ENCODE measurements around the gene KCNJ15. TPM values are rescaled to one million over a fixed set of nuclear protein-coding genes. Genes with fewer than 3 reads are reported as not detected.

The KCNJ15 gene
- total RNA-seq, 1 donor from 2014 or later = 3.9 TPM

- no peak overlapping the region for H3K27ac Mint-ChIP-seq
- no peak for DNase-seq (ENCODE audit: extremely low spot score, unreplicated experiment)
- no peaks in the 10 kb centered on the region for H3K9me3 Mint-ChIP-seq
- no peaks in the 10 kb centered on the region for H3K4me1 Mint-ChIP-seq (ENCODE audit: unreplicated experiment)
- H3K4me3 Mint-ChIP-seq = no peak overlapping the region
- no peaks in the 10 kb centered on the region for H3K36me3 Mint-ChIP-seq
- peaks cover 11% of the 10 kb centered on the region for H3K27me3 Mint-ChIP-seq
- TF ChIP-seq CTCF (conservative IDR thresholded peaks at IDR 0.05) = no peak
Observed at GRCh38 chr21:38334866-38335265, 78.1 kb downstream of the KCNJ15 start.

- H3K27ac Mint-ChIP-seq = no peak overlapping the region
- no peak for DNase-seq (ENCODE audit: extremely low spot score, unreplicated experiment)
- H3K9me3 Mint-ChIP-seq = no peaks in the 10 kb centered on the region
- no peak for TF ChIP-seq CTCF (conservative IDR thresholded peaks at IDR 0.05)
- no peaks in the 10 kb centered on the region for H3K4me1 Mint-ChIP-seq (ENCODE audit: unreplicated experiment)
- no peak overlapping the region for H3K4me3 Mint-ChIP-seq
- H3K27me3 Mint-ChIP-seq = peaks cover 7% of the 10 kb centered on the region
- no peaks in the 10 kb centered on the region for H3K36me3 Mint-ChIP-seq
Observed at GRCh38 chr21:38337793-38338192, 81.0 kb downstream of the KCNJ15 start.

GRCh38 chr21:38340131-38340530 is 83.3 kb downstream of the KCNJ15 start:
- Mint-ChIP-seq H3K4me3 (no peak overlapping the region), H3K27ac (no peak overlapping the region), H3K36me3 (no peaks in the 10 kb centered on the region), H3K4me1 (ENCODE audit: unreplicated experiment) (peaks cover 4% of the 10 kb centered on the region), H3K9me3 (no peaks in the 10 kb centered on the region), H3K27me3 (peaks cover 4% of the 10 kb centered on the region)
- TF ChIP-seq CTCF (conservative IDR thresholded peaks at IDR 0.05) = no peak
- no peak for DNase-seq (ENCODE audit: extremely low spot score, unreplicated experiment)

GRCh38 chr21:38341546-38342012 is 84.8 kb downstream of the KCNJ15 start:
- DNase-seq (ENCODE audit: extremely low spot score, unreplicated experiment) = no peak
- Mint-ChIP-seq H3K4me1 (ENCODE audit: unreplicated experiment) (peaks cover 4% of the 10 kb centered on the region), H3K36me3 (no peaks in the 10 kb centered on the region), H3K4me3 (no peak overlapping the region), H3K27ac (no peak overlapping the region), H3K9me3 (no peaks in the 10 kb centered on the region), H3K27me3 (peaks cover 4% of the 10 kb centered on the region)
- no peak for TF ChIP-seq CTCF (conservative IDR thresholded peaks at IDR 0.05)

- no peak for DNase-seq (ENCODE audit: extremely low spot score, unreplicated experiment)
- H3K27me3 Mint-ChIP-seq = peaks cover 4% of the 10 kb centered on the region
Observed at GRCh38 chr21:38342739-38343138, 85.9 kb downstream of the KCNJ15 start.

More at GRCh38 chr21:38342739-38343138, 85.9 kb downstream of the KCNJ15 start:
- Mint-ChIP-seq H3K9me3 (no peaks in the 10 kb centered on the region), H3K4me1 (ENCODE audit: unreplicated experiment) (peaks cover 4% of the 10 kb centered on the region), H3K36me3 (no peaks in the 10 kb centered on the region), H3K4me3 (no peak overlapping the region), H3K27ac (no peak overlapping the region)
- TF ChIP-seq CTCF (conservative IDR thresholded peaks at IDR 0.05) = no peak

Data from type B pancreatic cell (in vitro differentiated cells).